Tongue (tissue), 2 donors: ENCODE results near the gene CDK1. TPM values are rescaled to one million over a fixed set of nuclear protein-coding genes. Genes with fewer than 3 reads are reported as not detected.

Source experiments
- DNase-seq: peaks from one replicate; pipeline ENCODE4 v3.0.0-alpha.2; 2015
- total RNA-seq: library from RNA; depleted of rRNA; stranded (reverse); fragments of >200 nt; gene quantifications from one replicate; pipeline ENCODE4 v1.2.3, GENCODE V29; 2014

Gene CDK1
- total RNA-seq, 1 donor from 2014 or later: 59.5 TPM

GRCh38 chr10:60778971-60779796 lies 906 bp downstream of the CDK1 start:
- DNase-seq: peak; percentile 37

DNA sequence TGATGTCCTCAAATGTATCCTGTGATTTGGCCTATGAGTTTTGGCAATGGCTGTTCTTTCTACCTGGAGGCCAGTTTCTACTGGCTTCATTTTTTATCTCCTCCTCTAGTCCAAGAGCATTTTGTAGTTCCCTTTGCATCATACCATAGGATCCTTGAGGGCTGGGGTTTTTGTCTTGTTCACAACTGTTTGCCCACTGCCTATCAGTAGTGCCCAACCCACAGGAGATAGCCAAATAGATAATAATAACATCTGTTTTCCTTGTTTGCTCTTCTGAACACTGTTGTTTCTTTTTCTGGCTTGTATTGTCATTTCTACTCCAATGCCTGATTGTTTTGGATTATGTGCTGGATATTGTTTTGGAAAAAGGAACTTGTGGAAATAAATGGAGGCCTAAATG lies 3.4 kb downstream of the CDK1 start:
- DNase-seq: no peak

GRCh38 chr10:60784641-60785040 lies 6.4 kb downstream of the CDK1 start:
- no peak for DNase-seq

DNA sequence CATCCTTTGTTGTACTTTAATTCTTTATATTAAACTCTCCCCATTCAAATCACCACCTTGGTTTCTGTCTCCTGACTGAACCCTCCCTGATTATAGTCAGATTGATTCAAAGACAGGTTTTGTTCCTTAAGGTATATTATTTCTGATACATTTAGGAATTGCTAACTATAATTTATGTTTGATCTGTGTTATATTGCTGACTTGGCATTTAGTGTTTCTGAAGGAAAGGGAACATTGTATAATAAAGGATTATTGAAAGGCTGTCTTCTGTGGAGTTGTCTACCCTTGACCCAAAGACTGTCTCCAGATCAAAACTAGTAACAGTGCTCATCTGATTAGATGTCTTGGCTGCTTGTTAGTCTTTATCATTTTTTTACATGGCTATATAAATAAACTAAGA lies 10.3 kb downstream of the CDK1 start:
- no peak for DNase-seq

GRCh38 chr10:60789340-60789739 lies 11.1 kb downstream of the CDK1 start:
- DNase-seq: no peak

DNA sequence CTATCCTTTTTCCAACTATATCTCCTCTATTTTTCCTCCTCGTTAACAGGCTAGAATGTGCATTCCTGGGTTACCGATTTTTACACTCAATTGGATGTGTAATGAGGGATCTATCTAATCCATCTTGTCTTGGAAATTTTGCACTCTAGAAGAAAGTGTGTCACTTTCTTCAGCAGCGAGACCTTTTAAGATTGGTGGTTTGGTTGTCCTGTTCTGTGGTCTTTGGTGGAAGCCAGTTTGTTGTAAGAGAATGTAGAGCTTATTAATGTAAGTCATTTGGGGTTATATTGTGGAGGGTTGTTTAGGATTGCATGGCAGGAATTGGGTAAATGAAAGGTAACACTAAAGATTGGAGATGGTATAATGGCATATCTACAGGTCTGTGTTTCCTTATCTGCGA lies 16.7 kb downstream of the CDK1 start:
- no peak for DNase-seq

- no peak for DNase-seq
These were observed 17.4 kb downstream of the CDK1 start for GRCh38 chr10:60795465-60796202.

GRCh38 chr10:60796481-60796880 lies 18.2 kb downstream of the CDK1 start:
- DNase-seq: no peak

DNA sequence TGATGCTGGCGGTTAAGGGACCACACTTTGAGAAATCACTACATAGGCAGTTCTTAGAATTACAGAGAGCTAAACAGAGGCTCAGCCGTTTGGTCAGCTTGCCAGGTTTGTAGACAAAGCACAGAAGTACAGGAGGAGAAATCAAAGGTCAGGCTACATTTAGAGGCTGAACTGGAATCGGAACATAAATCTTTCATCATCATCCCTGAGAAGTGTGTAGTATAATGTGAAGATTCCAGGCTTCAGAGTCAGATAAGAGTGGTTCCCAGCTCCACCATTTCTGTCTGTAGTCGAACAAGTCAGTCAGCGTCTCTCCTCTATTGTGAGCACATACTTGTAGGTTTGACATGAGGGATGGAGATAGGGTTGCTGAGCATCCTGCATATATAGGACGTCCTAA lies 18.9 kb downstream of the CDK1 start:
- DNase-seq: no peak

DNA sequence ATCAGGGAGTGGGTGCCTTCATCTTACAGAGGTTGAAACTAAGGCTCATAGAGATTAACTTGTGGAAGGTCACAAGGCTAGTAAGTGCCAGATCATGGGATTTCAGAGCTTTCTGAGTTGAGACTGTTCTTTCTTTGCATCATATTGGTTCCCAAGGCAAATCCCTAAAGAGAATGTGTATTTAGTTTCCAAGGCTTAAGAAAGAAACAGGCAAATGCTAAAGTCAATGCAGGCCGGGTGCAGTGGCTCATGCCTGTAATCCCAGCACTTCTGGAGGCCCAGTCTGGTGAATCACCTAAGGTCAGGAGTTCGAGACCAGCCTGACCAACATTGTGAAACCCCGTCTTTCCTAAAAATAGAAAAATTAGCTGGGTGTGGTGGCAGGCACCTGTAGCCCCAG lies 19.8 kb downstream of the CDK1 start:
- DNase-seq: no peak

DNA sequence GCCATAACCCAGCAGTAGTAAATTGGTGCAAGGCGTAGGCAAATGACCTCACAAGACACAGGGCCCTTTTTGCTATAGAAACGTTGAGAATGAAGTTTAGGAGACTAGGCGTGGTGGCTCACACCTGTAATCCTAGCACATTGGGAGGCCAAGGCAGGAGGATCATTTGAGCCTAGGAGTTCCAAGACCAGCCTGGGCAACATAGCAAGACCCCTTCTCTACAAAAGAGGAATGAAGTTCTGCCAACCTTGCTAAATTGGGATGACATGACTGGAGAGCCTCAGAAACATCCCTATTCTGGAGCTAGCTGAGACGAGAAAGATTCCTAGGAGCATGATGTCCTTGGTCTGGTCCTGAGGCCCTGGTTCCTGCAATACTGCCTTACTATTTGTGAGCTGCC lies 20.6 kb downstream of the CDK1 start:
- no peak for DNase-seq

DNA sequence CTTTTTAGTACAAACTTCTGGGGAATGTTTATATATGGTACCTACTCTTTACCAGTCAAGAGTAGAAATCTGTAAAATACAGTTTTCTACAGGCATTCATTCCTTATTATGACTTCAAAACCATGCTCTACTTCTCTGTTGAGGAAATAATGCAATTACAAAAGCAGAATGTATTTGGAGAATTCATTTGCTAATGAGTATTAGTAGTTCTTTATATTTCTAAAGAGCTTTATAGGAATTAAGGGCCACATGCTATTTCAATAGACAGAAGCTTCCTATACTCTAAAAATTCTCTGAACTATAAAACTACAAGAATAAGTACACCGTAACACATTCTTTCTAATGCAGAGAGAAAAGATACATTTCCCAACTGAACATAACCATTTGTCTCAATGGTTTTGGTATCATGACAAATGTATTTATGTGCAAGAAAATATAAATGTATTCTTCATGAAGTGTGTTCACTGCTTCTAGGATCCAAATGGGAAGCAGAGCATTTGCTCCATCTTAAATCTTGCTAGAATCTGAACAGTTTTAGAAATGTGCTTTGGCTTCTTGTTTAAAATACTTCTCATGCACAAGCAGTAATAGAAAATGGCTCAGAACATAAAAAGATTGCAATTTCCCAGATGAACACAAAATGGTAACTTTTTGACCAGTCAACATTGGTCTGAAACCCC lies 21.8 kb downstream of the CDK1 start:
- DNase-seq: no peak

DNA sequence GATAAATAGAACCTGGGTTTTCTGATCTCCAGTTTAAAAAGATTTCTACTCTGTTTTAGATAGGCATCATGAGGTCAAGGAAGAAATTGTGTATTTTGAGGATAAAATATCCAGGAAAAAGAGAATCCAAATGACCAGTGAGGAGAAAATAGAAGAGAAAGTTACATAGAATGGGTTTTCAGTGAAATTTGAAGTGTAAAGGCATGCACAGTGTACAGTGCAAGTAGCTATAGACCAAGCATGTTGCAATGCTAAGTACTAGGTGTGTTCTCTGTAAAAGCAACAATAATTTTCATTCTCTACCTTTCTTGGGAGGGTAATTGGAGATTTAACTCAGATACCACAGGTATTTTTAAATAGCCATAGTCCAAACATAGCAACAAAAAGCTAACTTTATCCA lies 22.6 kb downstream of the CDK1 start:
- no peak for DNase-seq

GRCh38 chr10:60801522-60801921 lies 23.2 kb downstream of the CDK1 start:
- DNase-seq: peak; percentile 33

GRCh38 chr10:60803433-60803832 lies 25.2 kb downstream of the CDK1 start:
- DNase-seq: no peak

DNA sequence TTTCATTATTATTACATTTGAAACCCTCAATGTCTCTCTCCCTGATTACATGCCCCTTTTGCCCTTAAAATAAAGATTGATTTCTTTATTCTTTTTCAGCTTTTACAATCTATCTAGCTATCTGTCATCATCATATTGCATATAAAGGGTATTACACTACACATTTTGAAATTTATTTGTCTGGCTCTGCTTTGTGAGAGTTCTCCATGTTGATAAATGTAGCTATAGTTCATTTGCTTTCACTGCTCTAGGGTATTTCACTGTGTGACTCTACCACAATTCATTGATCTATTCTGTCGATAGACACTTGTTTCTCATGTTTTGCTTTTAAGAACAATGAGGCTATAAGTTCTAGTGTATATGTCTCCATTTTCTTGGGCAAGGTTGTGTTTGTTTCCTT lies 25.6 kb downstream of the CDK1 start:
- DNase-seq: no peak

DNA sequence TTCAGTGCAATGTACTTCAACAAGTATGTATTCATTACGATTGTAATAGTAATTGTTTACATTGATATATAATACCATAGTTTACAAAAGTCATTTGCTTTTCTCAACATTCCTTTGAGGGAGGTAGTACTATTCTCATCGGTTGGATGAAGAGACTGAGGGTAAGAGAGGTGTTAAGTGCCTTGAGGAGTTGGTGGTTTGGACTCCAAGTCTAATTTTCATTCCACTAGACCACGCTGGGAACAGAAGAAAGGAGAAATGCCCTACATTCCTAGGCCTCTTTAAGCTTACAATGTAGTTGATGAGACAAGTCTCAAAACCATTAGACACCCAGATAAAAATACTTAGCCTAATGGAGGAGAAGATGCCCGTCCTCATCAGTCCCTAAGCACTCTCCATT lies 28.6 kb downstream of the CDK1 start:
- no peak for DNase-seq

DNA sequence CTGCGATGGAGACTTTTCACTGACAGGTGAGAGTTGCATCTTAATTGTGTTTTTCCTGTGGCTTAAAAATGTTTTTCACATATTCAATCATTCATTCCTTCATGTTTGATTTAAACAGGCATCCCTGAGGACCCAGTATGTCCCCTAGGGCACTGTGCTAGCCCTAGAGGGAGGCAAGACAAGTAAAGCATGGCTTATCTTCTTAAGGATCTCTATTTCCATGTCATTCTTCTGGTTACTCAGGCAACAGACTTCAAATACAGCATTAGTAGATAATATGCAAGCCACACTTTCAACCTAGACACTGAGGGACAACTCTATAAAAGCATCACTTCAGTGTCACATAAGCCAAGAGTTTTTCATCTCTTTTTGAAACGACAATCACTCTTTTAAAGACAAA lies 29.2 kb downstream of the CDK1 start:
- DNase-seq: no peak

GRCh38 chr10:60808036-60808435 lies 29.8 kb downstream of the CDK1 start:
- DNase-seq: no peak

- DNase-seq: no peak
These were observed 30.9 kb downstream of the CDK1 start for GRCh38 chr10:60809157-60809556.

GRCh38 chr10:60810437-60811182 lies 32.3 kb downstream of the CDK1 start:
- DNase-seq: peak; percentile 26

GRCh38 chr10:60816628-60817397 lies 38.5 kb downstream of the CDK1 start:
- peak; percentile 95 for DNase-seq
